ENCODE data around the gene MRPS18B. TPM values are rescaled to one million over a fixed set of nuclear protein-coding genes. Genes with fewer than 3 reads are reported as not detected.

The MRPS18B gene
- total RNA-seq, 2 experiments from 2014 or later, result 59.0 to 79.6 TPM

DNA sequence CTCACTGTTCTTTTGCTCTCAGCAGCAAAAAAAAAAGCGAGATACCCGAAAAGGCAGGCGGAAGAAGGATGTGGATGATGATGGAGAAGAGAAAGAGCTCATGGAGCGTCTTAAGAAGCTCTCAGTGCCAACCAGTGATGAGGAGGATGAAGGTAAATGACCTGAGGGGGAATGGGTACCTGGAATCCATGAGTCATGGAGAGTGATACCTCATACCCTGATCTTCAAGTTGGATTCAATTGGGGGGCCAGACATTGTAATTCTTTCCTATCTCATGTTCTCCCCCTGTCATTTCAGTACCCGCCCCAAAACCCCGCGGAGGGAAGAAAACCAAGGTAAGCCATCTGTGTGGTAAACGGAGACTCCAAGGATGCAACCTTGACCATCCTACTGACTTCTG, 39.6 kb upstream of the MRPS18B start:
- POLR2A ChIA-PET, result interaction anchor here (0.5 to 0.8 kb wide), 2 partner anchors 9 to 150 kb away, joined by 3 read pairs; no protein-coding TSS in a partner anchor
- Histone ChIP-seq H4K20me1 (ENCODE audit: insufficient read depth, low read length) (peaks cover 13% of the 10 kb centered on the region), H2AFZ (ENCODE audit: low read length) (no peak overlapping the region), H3K4me1 (ENCODE audit: insufficient read depth, low read length, poor library complexity, severe bottlenecking) (peaks cover 17% of the 10 kb centered on the region), H3K79me2 (ENCODE audit: insufficient read depth, low read depth, low read length) (peaks cover 42% of the 10 kb centered on the region), H3K36me3 (ENCODE audit: insufficient read depth, low read length) (peaks cover 96% of the 10 kb centered on the region), H3K9me3 (ENCODE audit: low read length) (no peaks in the 10 kb centered on the region), H3K9me2 (ENCODE audit: insufficient read depth, low read length) (no peaks in the 10 kb centered on the region), H3K4me2 (ENCODE audit: low read length) (no peak overlapping the region), H3K4me3 (ENCODE audit: low read depth, low read length, poor library complexity, severe bottlenecking) (no peak overlapping the region), H3K27ac (ENCODE audit: low read depth, low read length, poor library complexity, severe bottlenecking) (no peak overlapping the region)
- TF ChIP-seq, protein P1, sequence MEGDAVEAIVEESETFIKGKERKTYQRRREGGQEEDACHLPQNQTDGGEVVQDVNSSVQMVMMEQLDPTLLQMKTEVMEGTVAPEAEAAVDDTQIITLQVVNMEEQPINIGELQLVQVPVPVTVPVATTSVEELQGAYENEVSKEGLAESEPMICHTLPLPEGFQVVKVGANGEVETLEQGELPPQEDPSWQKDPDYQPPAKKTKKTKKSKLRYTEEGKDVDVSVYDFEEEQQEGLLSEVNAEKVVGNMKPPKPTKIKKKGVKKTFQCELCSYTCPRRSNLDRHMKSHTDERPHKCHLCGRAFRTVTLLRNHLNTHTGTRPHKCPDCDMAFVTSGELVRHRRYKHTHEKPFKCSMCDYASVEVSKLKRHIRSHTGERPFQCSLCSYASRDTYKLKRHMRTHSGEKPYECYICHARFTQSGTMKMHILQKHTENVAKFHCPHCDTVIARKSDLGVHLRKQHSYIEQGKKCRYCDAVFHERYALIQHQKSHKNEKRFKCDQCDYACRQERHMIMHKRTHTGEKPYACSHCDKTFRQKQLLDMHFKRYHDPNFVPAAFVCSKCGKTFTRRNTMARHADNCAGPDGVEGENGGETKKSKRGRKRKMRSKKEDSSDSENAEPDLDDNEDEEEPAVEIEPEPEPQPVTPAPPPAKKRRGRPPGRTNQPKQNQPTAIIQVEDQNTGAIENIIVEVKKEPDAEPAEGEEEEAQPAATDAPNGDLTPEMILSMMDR (conservative IDR thresholded peaks at IDR 0.05; ENCODE audit: low read length), result no peak
- TF ChIP-seq EZH2phosphoT487 (IDR thresholded peaks at IDR 0.05; ENCODE audit: borderline replicate concordance, low read depth, low read length), result no peak
- CTCF ChIA-PET (ENCODE audit: unreplicated experiment), result no interaction called here
- intact Hi-C loops (cut with micrococcal nuclease; ENCODE audit: unreplicated experiment), result no loop called here
- no TSS peak for BruUV-seq (replicated peaks)
- no peak for DNase-seq (ENCODE audit: low spot score)

DNA sequence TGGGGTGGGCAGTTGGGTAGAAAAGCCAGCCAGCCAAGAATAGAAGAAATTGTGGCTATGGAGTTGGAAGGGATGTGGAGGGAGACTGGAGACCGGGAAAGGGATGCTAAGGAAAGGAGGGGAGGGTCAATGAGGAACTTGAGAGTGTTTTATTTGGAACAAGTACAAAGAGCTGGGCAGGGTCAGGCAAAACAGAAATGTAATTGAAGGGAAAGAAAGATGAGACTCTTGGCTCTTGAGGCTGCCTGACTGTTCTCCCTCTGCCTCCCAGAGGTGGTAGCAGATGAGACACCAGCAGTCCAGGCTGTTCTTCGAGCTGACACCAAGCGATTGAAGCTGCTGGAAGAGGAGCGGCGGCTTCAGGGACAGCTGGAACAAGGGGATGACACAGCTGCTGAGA, 33.7 kb upstream of the MRPS18B start:
- Histone ChIP-seq H3K9me2 (ENCODE audit: insufficient read depth, low read length) (no peaks in the 10 kb centered on the region), H3K27ac (ENCODE audit: low read depth, low read length, poor library complexity, severe bottlenecking) (no peak overlapping the region), H3K4me2 (ENCODE audit: low read length) (no peak overlapping the region), H4K20me1 (ENCODE audit: insufficient read depth, low read length) (no peaks in the 10 kb centered on the region), H2AFZ (ENCODE audit: low read length) (no peak overlapping the region), H3K9me3 (ENCODE audit: low read length) (no peaks in the 10 kb centered on the region), H3K4me1 (ENCODE audit: insufficient read depth, low read length, poor library complexity, severe bottlenecking) (no peaks in the 10 kb centered on the region), H3K4me3 (ENCODE audit: low read depth, low read length, poor library complexity, severe bottlenecking) (no peak overlapping the region), H3K36me3 (ENCODE audit: insufficient read depth, low read length) (peaks cover 100% of the 10 kb centered on the region), H3K79me2 (ENCODE audit: insufficient read depth, low read depth, low read length) (no peaks in the 10 kb centered on the region)
- no TSS peak for BruUV-seq (replicated peaks)
- intact Hi-C loops (cut with micrococcal nuclease; ENCODE audit: unreplicated experiment), result no loop called here
- ChIA-PET CTCF (ENCODE audit: unreplicated experiment) (no interaction called here), POLR2A (no interaction called here)
- DNase-seq (ENCODE audit: low spot score), result no peak
- TF ChIP-seq, protein P1 (conservative IDR thresholded peaks at IDR 0.05; ENCODE audit: low read length), result no peak
- TF ChIP-seq EZH2phosphoT487 (IDR thresholded peaks at IDR 0.05; ENCODE audit: borderline replicate concordance, low read depth, low read length), result no peak

DNA sequence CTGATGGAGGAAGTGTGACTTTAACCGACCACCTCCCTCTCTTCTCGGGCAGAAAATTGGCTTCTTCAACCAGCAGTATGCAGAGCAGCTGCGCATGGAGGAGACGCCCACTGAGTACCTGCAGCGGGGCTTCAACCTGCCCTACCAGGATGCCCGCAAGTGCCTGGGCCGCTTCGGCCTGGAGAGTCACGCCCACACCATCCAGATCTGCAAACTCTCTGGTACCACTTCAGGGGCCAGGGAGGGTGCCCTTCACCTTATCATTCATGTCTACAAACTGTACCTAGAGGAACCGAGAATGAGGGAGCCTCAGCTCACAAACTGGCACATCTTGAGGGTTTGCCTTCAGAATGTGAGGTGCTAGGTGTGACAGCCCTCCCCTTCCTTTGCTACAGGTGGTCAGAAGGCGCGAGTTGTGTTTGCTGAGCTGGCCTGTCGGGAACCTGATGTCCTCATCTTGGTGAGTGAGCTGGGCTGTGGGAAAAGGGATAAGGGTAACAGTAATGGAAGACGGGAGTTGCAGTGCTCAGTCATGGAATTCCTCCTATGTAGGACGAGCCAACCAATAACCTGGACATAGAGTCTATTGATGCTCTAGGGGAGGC, 27.8 kb upstream of the MRPS18B start:
- H3K4me3 ChIP-seq (ENCODE audit: low read depth, low read length, poor library complexity, severe bottlenecking), result no peak overlapping the region
- no peak for TF ChIP-seq EZH2phosphoT487 (IDR thresholded peaks at IDR 0.05; ENCODE audit: borderline replicate concordance, low read depth, low read length)
- TF ChIP-seq, protein P1 (conservative IDR thresholded peaks at IDR 0.05; ENCODE audit: low read length), result no peak
- H3K36me3 ChIP-seq (ENCODE audit: insufficient read depth, low read length), result peaks cover 99% of the 10 kb centered on the region
- no peak for DNase-seq (ENCODE audit: low spot score)
- ChIA-PET POLR2A (interaction anchor here (0.7 kb wide), 1 partner anchor 80 kb away, joined by 3 read pairs; no protein-coding TSS in a partner anchor), CTCF (ENCODE audit: unreplicated experiment) (no interaction called here)
- no peak overlapping the region for H3K4me2 ChIP-seq (ENCODE audit: low read length)
- H2AFZ ChIP-seq (ENCODE audit: low read length), result no peak overlapping the region
- H3K79me2 ChIP-seq (ENCODE audit: insufficient read depth, low read depth, low read length), result peaks cover 8% of the 10 kb centered on the region; the same call in 1 of the 2 replicates
- no TSS peak for BruUV-seq (replicated peaks)
- H4K20me1 ChIP-seq (ENCODE audit: insufficient read depth, low read length), result no peaks in the 10 kb centered on the region
- intact Hi-C loops (cut with micrococcal nuclease; ENCODE audit: unreplicated experiment), result no loop called here
- H3K27ac ChIP-seq (ENCODE audit: low read depth, low read length, poor library complexity, severe bottlenecking), result no peak overlapping the region
- no peaks in the 10 kb centered on the region for H3K9me2 ChIP-seq (ENCODE audit: insufficient read depth, low read length)
- H3K9me3 ChIP-seq (ENCODE audit: low read length), result no peaks in the 10 kb centered on the region
- no peaks in the 10 kb centered on the region for H3K4me1 ChIP-seq (ENCODE audit: insufficient read depth, low read length, poor library complexity, severe bottlenecking)

Data from OCI-LY7 (cell line).